Glutamatergic neuron (in vitro differentiated cells): ENCODE measurements around the gene OSBP. TPM values are rescaled to one million over a fixed set of nuclear protein-coding genes. Genes with fewer than 3 reads are reported as not detected.

ENCODE experiments used
- DNase-seq: peaks from one replicate; pipeline ENCODE4 v3.0.0; 2022
- H3K27ac Mint-ChIP-seq: one replicate; pipeline ENCODE4 v1.8.0; 2020; ENCODE audit warnings: mild to moderate bottlenecking, mixed read lengths, inconsistent platforms; ENCODE audit not compliant: unreplicated experiment
- H3K27me3 Mint-ChIP-seq: one replicate; pipeline ENCODE4 v1.8.0; 2020; ENCODE audit warnings: mild to moderate bottlenecking, moderate library complexity, mixed read lengths, inconsistent platforms; ENCODE audit not compliant: unreplicated experiment
- H3K36me3 Mint-ChIP-seq: one replicate; pipeline ENCODE4 v1.8.0; 2020; ENCODE audit warnings: mild to moderate bottlenecking, mixed read lengths, inconsistent platforms; ENCODE audit not compliant: unreplicated experiment
- H3K4me1 Mint-ChIP-seq: one replicate; pipeline ENCODE4 v1.8.0; 2020; ENCODE audit warnings: mild to moderate bottlenecking, low read depth, mixed read lengths, inconsistent platforms; ENCODE audit not compliant: unreplicated experiment
- H3K4me3 Mint-ChIP-seq: one replicate; pipeline ENCODE4 v1.8.0; 2020; ENCODE audit warnings: mild to moderate bottlenecking, mixed read lengths, inconsistent platforms; ENCODE audit not compliant: unreplicated experiment
- H3K9me3 Mint-ChIP-seq: one replicate; pipeline ENCODE4 v1.8.0; 2020; ENCODE audit warnings: mild to moderate bottlenecking, moderate library complexity, mixed read lengths, inconsistent platforms; ENCODE audit not compliant: unreplicated experiment
- total RNA-seq: library from RNA; stranded (reverse); fragmentation: NEBNext Ultra II Directional; extraction: Animal tissue kit (Norgen Biotek cat#: 25700); gene quantifications from one replicate; pipeline ENCODE4 v1.2.1, GENCODE V29; 2021; ENCODE audit not compliant: unreplicated experiment
- TF ChIP-seq, protein P1 (sequence below): fragments of 200-600 bp; sonication (generic); IDR thresholded peaks from one replicate; pipeline ENCODE4 v1.5.0; 2021; ENCODE audit not compliant: partially characterized antibody, unreplicated experiment

The OSBP gene
- total RNA-seq, 1 donor from 2014 or later = 36.0 TPM

DNA sequence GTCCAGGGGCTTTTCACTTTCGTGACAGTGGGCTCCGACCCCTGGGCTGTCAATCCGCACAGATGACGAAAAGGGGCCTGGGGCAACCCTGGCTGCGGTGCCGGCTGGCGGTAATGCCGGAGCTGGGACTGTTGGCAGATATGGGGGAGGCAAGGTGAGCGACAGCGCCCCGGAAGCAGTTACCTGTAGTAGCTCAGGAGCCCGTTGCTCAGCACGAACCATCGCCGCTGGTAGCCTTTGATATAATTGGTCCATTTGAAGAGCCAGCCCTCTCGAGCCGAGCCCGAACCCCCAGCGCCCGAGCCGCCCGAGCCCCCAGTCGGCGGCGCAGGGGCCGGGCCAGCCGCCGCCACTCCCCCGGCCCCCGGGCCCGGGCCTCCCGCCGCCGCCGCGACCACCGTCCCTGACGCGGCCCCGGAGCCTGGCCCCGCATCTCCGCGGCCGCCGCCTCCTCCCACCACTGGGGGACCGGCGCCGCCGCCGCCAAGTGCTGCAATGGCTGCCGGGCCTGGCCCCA, 396 bp downstream of the OSBP start:
- Mint-ChIP-seq H3K36me3 (no peaks in the 10 kb centered on the region), H3K4me3 (peak overlapping the region; percentile 96), H3K27me3 (no peaks in the 10 kb centered on the region), H3K9me3 (peaks cover 7% of the 10 kb centered on the region), H3K4me1 (peaks cover 29% of the 10 kb centered on the region), H3K27ac (peak overlapping the region; percentile 67)
- DNase-seq = peak; percentile 30
- TF ChIP-seq, protein P1, sequence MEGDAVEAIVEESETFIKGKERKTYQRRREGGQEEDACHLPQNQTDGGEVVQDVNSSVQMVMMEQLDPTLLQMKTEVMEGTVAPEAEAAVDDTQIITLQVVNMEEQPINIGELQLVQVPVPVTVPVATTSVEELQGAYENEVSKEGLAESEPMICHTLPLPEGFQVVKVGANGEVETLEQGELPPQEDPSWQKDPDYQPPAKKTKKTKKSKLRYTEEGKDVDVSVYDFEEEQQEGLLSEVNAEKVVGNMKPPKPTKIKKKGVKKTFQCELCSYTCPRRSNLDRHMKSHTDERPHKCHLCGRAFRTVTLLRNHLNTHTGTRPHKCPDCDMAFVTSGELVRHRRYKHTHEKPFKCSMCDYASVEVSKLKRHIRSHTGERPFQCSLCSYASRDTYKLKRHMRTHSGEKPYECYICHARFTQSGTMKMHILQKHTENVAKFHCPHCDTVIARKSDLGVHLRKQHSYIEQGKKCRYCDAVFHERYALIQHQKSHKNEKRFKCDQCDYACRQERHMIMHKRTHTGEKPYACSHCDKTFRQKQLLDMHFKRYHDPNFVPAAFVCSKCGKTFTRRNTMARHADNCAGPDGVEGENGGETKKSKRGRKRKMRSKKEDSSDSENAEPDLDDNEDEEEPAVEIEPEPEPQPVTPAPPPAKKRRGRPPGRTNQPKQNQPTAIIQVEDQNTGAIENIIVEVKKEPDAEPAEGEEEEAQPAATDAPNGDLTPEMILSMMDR = peak; percentile 7

DNA sequence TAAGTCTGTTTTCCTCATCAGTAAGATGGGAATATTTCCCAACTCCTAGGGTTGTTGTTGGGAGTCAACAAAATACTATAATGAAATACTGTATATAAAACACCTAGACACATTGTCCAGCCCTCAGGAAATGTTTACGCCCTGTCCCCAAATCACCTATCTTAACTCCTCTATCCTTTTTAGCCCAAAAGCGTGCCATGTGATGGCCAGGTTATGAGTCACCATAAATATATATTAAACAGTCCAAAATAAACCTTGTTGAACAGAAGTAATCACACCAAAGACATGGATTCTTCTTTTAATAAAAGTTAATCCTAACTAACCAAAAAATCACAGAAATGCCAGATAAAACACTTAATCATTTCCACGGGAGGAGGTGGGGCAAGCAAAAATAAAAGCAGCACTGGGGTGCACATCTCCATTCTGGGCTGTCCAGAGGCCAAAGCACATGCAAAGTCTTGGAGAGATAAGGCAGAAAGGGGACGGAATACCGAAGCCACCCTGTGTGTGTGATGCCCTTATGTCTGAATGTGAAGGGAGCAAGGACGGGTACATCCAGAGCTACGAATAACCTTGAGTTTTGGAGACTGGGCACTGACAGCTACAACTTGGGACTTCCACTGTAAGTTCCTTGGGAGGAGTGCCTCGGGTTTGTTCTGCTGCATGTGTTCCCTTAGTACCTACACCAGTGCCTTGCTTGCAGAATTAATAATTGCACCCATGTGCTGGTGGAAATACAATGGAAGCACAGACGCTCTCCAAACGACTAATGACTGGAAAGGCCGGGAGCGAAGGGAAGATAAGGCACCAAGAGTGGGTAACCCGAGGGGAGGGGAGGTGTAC, 1.1 kb downstream of the OSBP start:
- no peaks in the 10 kb centered on the region for H3K36me3 Mint-ChIP-seq
- peaks cover 7% of the 10 kb centered on the region for H3K9me3 Mint-ChIP-seq
- H3K27ac Mint-ChIP-seq = peak overlapping the region; percentile 67

DNA sequence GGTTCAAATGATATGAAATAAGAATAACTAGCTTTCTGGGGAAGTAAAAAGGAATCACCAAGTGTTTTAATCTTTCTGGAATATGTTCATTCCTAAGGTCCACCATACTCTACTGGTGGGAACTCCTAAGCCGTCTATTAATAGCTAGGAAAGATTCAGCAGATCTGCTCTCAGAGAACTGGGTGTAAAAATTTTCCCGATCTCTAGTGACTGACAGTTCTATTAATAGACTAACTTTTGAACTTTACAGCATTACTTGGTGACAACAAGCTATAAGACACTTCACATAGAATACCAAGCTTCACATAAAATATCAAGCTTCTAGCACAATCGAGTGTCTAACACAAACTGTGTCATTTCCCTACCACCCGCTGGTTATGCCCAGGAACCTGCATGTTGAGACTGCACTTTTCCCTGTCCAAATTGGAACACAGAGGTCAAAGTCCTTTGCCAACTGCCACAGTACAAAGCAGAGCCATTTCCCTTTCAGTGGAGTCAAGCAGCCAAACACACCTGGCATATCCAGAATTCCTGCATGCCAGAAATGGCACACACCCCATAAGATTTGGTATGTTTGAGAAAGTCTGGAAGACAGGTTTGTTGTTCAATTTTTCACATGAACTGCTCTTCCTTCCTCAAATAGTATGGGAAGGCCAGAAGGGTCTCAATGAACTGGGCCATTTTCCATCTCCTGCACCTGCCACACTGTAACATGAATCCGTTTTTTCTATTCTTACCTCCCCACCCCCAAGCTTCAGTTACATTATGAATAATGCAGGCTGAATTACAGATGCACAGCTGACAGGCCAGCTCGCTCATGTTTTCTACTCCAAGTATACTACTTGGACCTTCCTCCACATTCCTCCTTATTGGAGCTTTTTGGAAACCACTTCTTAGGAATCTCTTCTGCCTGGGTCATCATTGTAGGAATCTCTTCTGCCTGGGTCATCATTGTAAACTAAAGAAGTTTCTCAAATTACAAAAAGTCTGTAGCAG, 3.7 kb downstream of the OSBP start:
- TF ChIP-seq, protein P1 = no peak
- Mint-ChIP-seq H3K9me3 (peaks cover 7% of the 10 kb centered on the region), H3K4me3 (peak overlapping the region; percentile 58), H3K27ac (peak overlapping the region; percentile 10), H3K36me3 (no peaks in the 10 kb centered on the region), H3K27me3 (no peaks in the 10 kb centered on the region), H3K4me1 (peaks cover 29% of the 10 kb centered on the region)
- DNase-seq = no peak

More for the DNA sequence above, 1.1 kb downstream of the OSBP start:
- DNase-seq = no peak
- Mint-ChIP-seq H3K4me1 (peaks cover 29% of the 10 kb centered on the region), H3K4me3 (peak overlapping the region; percentile 96), H3K27me3 (no peaks in the 10 kb centered on the region)
- TF ChIP-seq, protein P1 = no peak

GRCh38 chr11:59610289-59610688, 5.3 kb downstream of the OSBP start:
- Mint-ChIP-seq H3K36me3 (no peaks in the 10 kb centered on the region), H3K9me3 (peaks cover 7% of the 10 kb centered on the region), H3K4me1 (peaks cover 29% of the 10 kb centered on the region), H3K27ac (no peak overlapping the region), H3K27me3 (no peaks in the 10 kb centered on the region), H3K4me3 (no peak overlapping the region)
- TF ChIP-seq, protein P1 = no peak
- DNase-seq = no peak
